Uterus (tissue), 2 donors: ENCODE results near the gene KRT37.

ENCODE experiments used
- CTCF ChIP-seq, 4 experiments: fragments of 200-600 bp in 2 of 4; fragments of 450-650 bp in 2 of 4; sonication (generic) in 2 of 4; IDR thresholded peaks; one replicate each; pipeline ENCODE4 v1.5.1; 2016 to 2019; ENCODE audit warnings: antibody characterized with exemption in 4 of 4, mild to moderate bottlenecking in 2 of 4, moderate library complexity in 1 of 4
- POLR2A ChIP-seq, 2 donors: fragments of 450-650 bp; IDR thresholded peaks; one replicate each; pipeline ENCODE4 v1.6.1; 2016; ENCODE audit warnings: antibody characterized with exemption in 2 of 2, mild to moderate bottlenecking in 1 of 2, moderate library complexity in 1 of 2

GRCh38 chr17:41396996-41397660, 27.3 kb downstream of the KRT37 start, which contains the start of gene KRT31:
- no peak for TF ChIP-seq POLR2A (IDR thresholded peaks at IDR 0.05)
- no peak for TF ChIP-seq CTCF (IDR thresholded peaks at IDR 0.05)
